Hepatocyte (in vitro differentiated cells): ENCODE measurements around the gene C1orf87.

ENCODE experiments used
- CTCF ChIP-seq: fragments of 200-600 bp; sonication (generic); IDR thresholded peaks from 2 replicates; pipeline ENCODE4 v1.5.1; 2016; ENCODE audit warnings: antibody characterized with exemption, mild to moderate bottlenecking; ENCODE audit not compliant: poor library complexity
- EZH2 ChIP-seq: fragments of 200-600 bp; sonication (generic); IDR thresholded peaks from 2 replicates; pipeline ENCODE4 v1.6.1; 2016; ENCODE audit warnings: antibody characterized with exemption, mild to moderate bottlenecking, borderline replicate concordance
- EZH2phosphoT487 ChIP-seq: fragments of 200-600 bp; sonication (generic); IDR thresholded peaks from one replicate; pipeline ENCODE4 v1.6.1; 2018; ENCODE audit warnings: antibody characterized with exemption, mild to moderate bottlenecking, low read depth, moderate library complexity; ENCODE audit not compliant: unreplicated experiment, severe bottlenecking

DNA sequence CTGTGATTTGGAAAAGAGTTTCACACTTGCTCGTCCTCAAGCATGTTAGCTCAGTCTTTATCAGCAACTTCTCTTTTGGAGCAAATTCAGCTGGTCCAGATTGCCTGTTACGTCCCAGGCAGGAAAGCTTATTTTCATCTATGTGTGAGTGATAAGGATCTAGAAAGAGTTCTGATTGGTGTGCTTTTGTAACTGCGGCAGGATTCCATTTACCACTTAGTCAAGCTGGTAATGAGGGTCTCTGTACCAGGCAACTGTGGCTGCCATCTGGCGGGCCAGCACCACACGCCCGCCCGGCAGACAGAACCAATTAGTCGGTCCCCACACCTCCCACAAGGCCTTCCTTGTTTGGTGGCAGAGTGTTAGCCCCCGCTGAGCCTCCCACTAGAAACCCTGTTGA, 21.0 kb downstream of the C1orf87 start:
- TF ChIP-seq CTCF (no peak), EZH2phosphoT487 (no peak), EZH2 (no peak)
